ENCODE results near the gene S100A10. TPM values are rescaled to one million over a fixed set of nuclear protein-coding genes. Genes with fewer than 3 reads are reported as not detected.

S100A10 gene
- total and polyA plus RNA-seq, 4 donors: 7.0 to 99.5 (median 35.4) TPM

- no peaks in the 10 kb centered on the region for H3K36me3 ChIP-seq (ENCODE audit: control insufficient read depth in 4 of 4, insufficient read depth in 3 of 4, low read depth in 1 of 4, low read length in 3 of 4)
- no peak for DNase-seq (ENCODE audit: low spot score)
- H3K9ac ChIP-seq (ENCODE audit: low read depth in 1 of 2, low read length in 2 of 2): peak overlapping the region in 1 of 2 donors; percentile 39
These were observed 40.1 kb downstream of the S100A10 start for GRCh38 chr1:151953409-151954094.

DNA sequence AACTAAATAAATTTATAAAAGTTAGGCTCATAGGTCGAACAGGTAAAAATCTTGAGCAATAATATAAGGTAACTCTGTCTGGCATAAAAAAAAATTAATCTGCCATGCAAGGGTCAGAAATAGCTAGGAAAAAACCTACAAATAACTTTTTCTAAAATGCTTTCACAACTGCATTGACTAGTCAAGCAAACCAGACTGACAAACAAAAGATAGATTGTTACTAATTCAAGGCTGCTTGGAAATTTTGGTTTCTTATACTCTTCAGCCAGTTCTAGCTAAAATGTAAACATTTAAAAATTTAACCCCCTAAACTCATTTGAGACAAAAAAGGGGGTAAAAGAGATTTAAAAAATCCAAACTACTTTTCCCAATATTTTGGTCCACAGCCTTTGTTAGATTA lies 40.8 kb downstream of the S100A10 start:
- WGBS: 34% methylated on average over 1 of the region's 1 CpG
- Histone ChIP-seq H3K4me1 (ENCODE audit: control insufficient read depth in 4 of 4, insufficient read depth in 4 of 4, low read length in 3 of 4) (no peaks in the 10 kb centered on the region), H3K27ac (ENCODE audit: low read depth in 1 of 2, low read length in 2 of 2) (no peak overlapping the region), H3K9ac (ENCODE audit: low read depth in 1 of 2, low read length in 2 of 2) (peak overlapping the region in 1 of 2 donors; percentile 31), H3K4me3 (ENCODE audit: low read depth in 1 of 3, low read length in 3 of 3) (no peak overlapping the region), H3K27me3 (ENCODE audit: control insufficient read depth in 4 of 4, insufficient read depth in 4 of 4, low read length in 3 of 4) (no peaks in the 10 kb centered on the region), H3K9me3 (ENCODE audit: control insufficient read depth in 4 of 4, low read length in 3 of 4) (no peaks in the 10 kb centered on the region), H3K36me3 (ENCODE audit: control insufficient read depth in 4 of 4, insufficient read depth in 3 of 4, low read depth in 1 of 4, low read length in 3 of 4) (no peaks in the 10 kb centered on the region)
- no peak for DNase-seq (ENCODE audit: low spot score)
- TF ChIP-seq SP1 (IDR thresholded peaks at IDR 0.05): no peak
- TF ChIP-seq RAD21 (IDR thresholded peaks at IDR 0.05): no peak
- no peak for TF ChIP-seq HNF4G (IDR thresholded peaks at IDR 0.05)
- TF ChIP-seq FOXA1 (IDR thresholded peaks at IDR 0.05): no peak
- no peak for TF ChIP-seq GABPA (IDR thresholded peaks at IDR 0.05 in 1 of 2, conservative IDR thresholded peaks at IDR 0.05 in 1 of 2)
- TF ChIP-seq ZBTB33 (IDR thresholded peaks at IDR 0.05): no peak
- no peak for TF ChIP-seq TAF1 (conservative IDR thresholded peaks at IDR 0.05)
- no peak for TF ChIP-seq RXRA (IDR thresholded peaks at IDR 0.05)
- TF ChIP-seq ATF3 (IDR thresholded peaks at IDR 0.05): no peak
- TF ChIP-seq JUND (IDR thresholded peaks at IDR 0.05): no peak
- TF ChIP-seq, protein P1, sequence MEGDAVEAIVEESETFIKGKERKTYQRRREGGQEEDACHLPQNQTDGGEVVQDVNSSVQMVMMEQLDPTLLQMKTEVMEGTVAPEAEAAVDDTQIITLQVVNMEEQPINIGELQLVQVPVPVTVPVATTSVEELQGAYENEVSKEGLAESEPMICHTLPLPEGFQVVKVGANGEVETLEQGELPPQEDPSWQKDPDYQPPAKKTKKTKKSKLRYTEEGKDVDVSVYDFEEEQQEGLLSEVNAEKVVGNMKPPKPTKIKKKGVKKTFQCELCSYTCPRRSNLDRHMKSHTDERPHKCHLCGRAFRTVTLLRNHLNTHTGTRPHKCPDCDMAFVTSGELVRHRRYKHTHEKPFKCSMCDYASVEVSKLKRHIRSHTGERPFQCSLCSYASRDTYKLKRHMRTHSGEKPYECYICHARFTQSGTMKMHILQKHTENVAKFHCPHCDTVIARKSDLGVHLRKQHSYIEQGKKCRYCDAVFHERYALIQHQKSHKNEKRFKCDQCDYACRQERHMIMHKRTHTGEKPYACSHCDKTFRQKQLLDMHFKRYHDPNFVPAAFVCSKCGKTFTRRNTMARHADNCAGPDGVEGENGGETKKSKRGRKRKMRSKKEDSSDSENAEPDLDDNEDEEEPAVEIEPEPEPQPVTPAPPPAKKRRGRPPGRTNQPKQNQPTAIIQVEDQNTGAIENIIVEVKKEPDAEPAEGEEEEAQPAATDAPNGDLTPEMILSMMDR (IDR thresholded peaks at IDR 0.05; ENCODE audit: low read depth, low read length, missing input control): no peak
- no peak for TF ChIP-seq EGR1 (IDR thresholded peaks at IDR 0.05; ENCODE audit: low read depth in 2 of 2)
- no peak for TF ChIP-seq NR2F2 (IDR thresholded peaks at IDR 0.05)
- TF ChIP-seq FOXA2 (IDR thresholded peaks at IDR 0.05): no peak
- TF ChIP-seq HNF4A (conservative IDR thresholded peaks at IDR 0.05): no peak

More at GRCh38 chr1:151953409-151954094, 40.1 kb downstream of the S100A10 start:
- 54% methylated on average over 7 of the region's 7 CpGs for WGBS
- TF ChIP-seq HNF4G (IDR thresholded peaks at IDR 0.05) (no peak), HNF4A (conservative IDR thresholded peaks at IDR 0.05) (peak; percentile 45 to 53), YY1 (IDR thresholded peaks at IDR 0.05) (no peak), JUND (IDR thresholded peaks at IDR 0.05) (no peak), SP1 (IDR thresholded peaks at IDR 0.05) (peak; percentile 32), EGR1 (IDR thresholded peaks at IDR 0.05; ENCODE audit: low read depth in 2 of 2) (no peak)
- Histone ChIP-seq H3K4me3 (ENCODE audit: low read depth in 1 of 3, low read length in 3 of 3) (peak overlapping the region in 1 of 3 donors; percentile 1), H3K27ac (ENCODE audit: low read depth in 1 of 2, low read length in 2 of 2) (no peak overlapping the region), H3K9me3 (ENCODE audit: control insufficient read depth in 4 of 4, low read length in 3 of 4) (no peaks in the 10 kb centered on the region), H3K27me3 (ENCODE audit: control insufficient read depth in 4 of 4, insufficient read depth in 4 of 4, low read length in 3 of 4) (no peaks in the 10 kb centered on the region), H3K4me1 (ENCODE audit: control insufficient read depth in 4 of 4, insufficient read depth in 4 of 4, low read length in 3 of 4) (no peaks in the 10 kb centered on the region)
